ENCODE data around the gene S100A13. TPM values are rescaled to one million over a fixed set of nuclear protein-coding genes. Genes with fewer than 3 reads are reported as not detected.

Gene S100A13
- total RNA-seq, 6 experiments from 2014 or later: 10.4 to 24.5 (median 21.9) TPM

GRCh38 chr1:153662269-153662668 is 35.0 kb upstream of the S100A13 start:
- peaks cover 0 to 25% (median 5%) of the 10 kb centered on the region in 4 donors for H3K4me1 ChIP-seq
- intact Hi-C loops (cut with DNase I): no loop called here
- ATAC-seq: no peak
- 73% methylated on average over 2 of the region's 2 CpGs for WGBS (ENCODE audit: insufficient coverage, low coverage, low lambda C conversion rate, missing lambda C conversion rate)
- peaks cover 11 to 62% (median 39%) of the 10 kb centered on the region in 4 donors for H3K36me3 ChIP-seq
- no peaks in the 10 kb centered on the region for H3K27me3 ChIP-seq
- H3K9me3 ChIP-seq: no peaks in the 10 kb centered on the region
- no peak overlapping the region for H3K4me3 ChIP-seq
- H3K27ac ChIP-seq: no peak overlapping the region
- DNase-seq: no peak
- TF ChIP-seq, protein P1, sequence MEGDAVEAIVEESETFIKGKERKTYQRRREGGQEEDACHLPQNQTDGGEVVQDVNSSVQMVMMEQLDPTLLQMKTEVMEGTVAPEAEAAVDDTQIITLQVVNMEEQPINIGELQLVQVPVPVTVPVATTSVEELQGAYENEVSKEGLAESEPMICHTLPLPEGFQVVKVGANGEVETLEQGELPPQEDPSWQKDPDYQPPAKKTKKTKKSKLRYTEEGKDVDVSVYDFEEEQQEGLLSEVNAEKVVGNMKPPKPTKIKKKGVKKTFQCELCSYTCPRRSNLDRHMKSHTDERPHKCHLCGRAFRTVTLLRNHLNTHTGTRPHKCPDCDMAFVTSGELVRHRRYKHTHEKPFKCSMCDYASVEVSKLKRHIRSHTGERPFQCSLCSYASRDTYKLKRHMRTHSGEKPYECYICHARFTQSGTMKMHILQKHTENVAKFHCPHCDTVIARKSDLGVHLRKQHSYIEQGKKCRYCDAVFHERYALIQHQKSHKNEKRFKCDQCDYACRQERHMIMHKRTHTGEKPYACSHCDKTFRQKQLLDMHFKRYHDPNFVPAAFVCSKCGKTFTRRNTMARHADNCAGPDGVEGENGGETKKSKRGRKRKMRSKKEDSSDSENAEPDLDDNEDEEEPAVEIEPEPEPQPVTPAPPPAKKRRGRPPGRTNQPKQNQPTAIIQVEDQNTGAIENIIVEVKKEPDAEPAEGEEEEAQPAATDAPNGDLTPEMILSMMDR (IDR thresholded peaks at IDR 0.05): no peak
- no peak for TF ChIP-seq POLR2A (IDR thresholded peaks at IDR 0.05)

- TF ChIP-seq, protein P1 (IDR thresholded peaks at IDR 0.05): no peak
- TF ChIP-seq POLR2A (IDR thresholded peaks at IDR 0.05): no peak
- no peak for ATAC-seq
- WGBS (ENCODE audit: insufficient coverage, low coverage, low lambda C conversion rate, missing lambda C conversion rate): 78% methylated on average over 6 of the region's 9 CpGs
- intact Hi-C loops (cut with DNase I): no loop called here
- Histone ChIP-seq H3K4me1 (peaks cover 0 to 25% (median 5%) of the 10 kb centered on the region in 4 donors), H3K36me3 (peaks cover 8 to 52% (median 34%) of the 10 kb centered on the region in 4 donors), H3K4me3 (no peak overlapping the region), H3K9me3 (no peaks in the 10 kb centered on the region), H3K27ac (no peak overlapping the region), H3K27me3 (no peaks in the 10 kb centered on the region)
- no peak for DNase-seq
Observed at GRCh38 chr1:153661111-153661708, 33.9 kb upstream of the S100A13 start.

DNA sequence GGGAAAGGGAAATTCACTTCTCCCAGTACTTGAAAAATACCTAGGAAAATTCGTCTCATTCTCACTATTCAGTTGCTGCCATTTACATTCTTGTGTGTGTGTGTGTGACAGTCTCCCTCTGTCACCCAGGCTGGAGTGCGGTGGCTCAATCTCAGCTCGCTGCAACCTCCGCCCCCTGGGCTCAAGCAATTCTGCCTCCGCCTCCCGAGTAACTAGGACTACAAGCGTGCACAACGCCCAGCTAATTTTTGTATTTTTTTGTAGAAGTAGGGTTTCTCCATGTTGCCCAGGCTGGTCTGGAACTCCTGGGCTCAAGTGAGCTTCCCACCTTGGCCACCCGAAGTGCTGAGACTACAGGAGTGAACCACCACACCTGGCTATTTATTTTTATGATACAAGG is 32.4 kb upstream of the S100A13 start:
- intact Hi-C loops (cut with DNase I): no loop called here
- DNase-seq: no peak
- no peak for TF ChIP-seq POLR2A (IDR thresholded peaks at IDR 0.05)
- TF ChIP-seq, protein P1 (IDR thresholded peaks at IDR 0.05): no peak
- Histone ChIP-seq H3K27me3 (no peaks in the 10 kb centered on the region), H3K9me3 (no peaks in the 10 kb centered on the region), H3K4me1 (peaks cover 0 to 15% (median 1%) of the 10 kb centered on the region in 4 donors), H3K4me3 (peak overlapping the region in 2 of 3 donors; percentile 71 to 77), H3K27ac (no peak overlapping the region), H3K36me3 (peaks cover 0 to 36% (median 23%) of the 10 kb centered on the region in 4 donors)
- no peak for ATAC-seq
- WGBS (ENCODE audit: insufficient coverage, low coverage, low lambda C conversion rate, missing lambda C conversion rate): 73% methylated on average over 8 of the region's 9 CpGs

- no peak for ATAC-seq
Observed at GRCh38 chr1:153659175-153659534, 31.9 kb upstream of the S100A13 start.

More at GRCh38 chr1:153659175-153659534, 31.9 kb upstream of the S100A13 start:
- Histone ChIP-seq H3K36me3 (peaks cover 0 to 31% (median 20%) of the 10 kb centered on the region in 4 donors), H3K4me3 (peak overlapping the region; percentile 71 to 86 (median 77)), H3K27ac (peak overlapping the region; percentile 85 to 96 (median 93)), H3K27me3 (no peaks in the 10 kb centered on the region), H3K9me3 (no peaks in the 10 kb centered on the region), H3K4me1 (peaks cover 0 to 12% (median 0%) of the 10 kb centered on the region in 4 donors)
- no peak for DNase-seq
- 28% methylated on average over 8 of the region's 8 CpGs for WGBS (ENCODE audit: insufficient coverage, low coverage, low lambda C conversion rate, missing lambda C conversion rate)
- intact Hi-C loops (cut with DNase I): no loop called here
- TF ChIP-seq POLR2A (IDR thresholded peaks at IDR 0.05): no peak
- TF ChIP-seq, protein P1 (IDR thresholded peaks at IDR 0.05): no peak

Data from right lobe of liver (tissue), 6 donors.